ENCODE data around the gene ZFP14.
"Not testable (repeated sequence)": the region's sequence is repeated elsewhere in the genome, so short reads cannot be mapped to it uniquely, and the experiment has no call there.

Gene ZFP14

DNA sequence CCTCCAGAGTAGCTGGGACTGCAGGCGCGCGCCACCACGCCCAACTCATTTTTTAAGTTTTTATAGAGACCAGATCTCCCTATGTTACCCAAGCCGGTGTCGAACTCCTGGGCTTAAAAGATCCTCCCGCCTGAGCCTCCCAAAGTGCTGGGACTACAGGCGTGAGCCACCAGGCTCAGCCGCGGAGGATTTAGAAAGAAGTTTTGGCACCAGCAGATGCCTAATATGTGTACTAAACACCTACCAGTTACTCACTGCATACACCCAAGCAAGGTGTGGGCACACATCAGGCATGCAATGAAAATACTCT, 464 bp upstream of the ZFP14 start:
- Mint-ChIP-seq H3K9me3 (peaks cover 30% of the 10 kb centered on the region), H3K27me3 (ENCODE audit: low read depth) (no peaks in the 10 kb centered on the region), H3K36me3 (ENCODE audit: low read depth) (peaks cover 14% of the 10 kb centered on the region), H3K27ac (no peak overlapping the region), H3K4me3 (peak overlapping the region; percentile 87), H3K4me1 (ENCODE audit: low read depth) (peaks cover 8% of the 10 kb centered on the region)
- no peak for DNase-seq (ENCODE audit: low spot score)

DNA sequence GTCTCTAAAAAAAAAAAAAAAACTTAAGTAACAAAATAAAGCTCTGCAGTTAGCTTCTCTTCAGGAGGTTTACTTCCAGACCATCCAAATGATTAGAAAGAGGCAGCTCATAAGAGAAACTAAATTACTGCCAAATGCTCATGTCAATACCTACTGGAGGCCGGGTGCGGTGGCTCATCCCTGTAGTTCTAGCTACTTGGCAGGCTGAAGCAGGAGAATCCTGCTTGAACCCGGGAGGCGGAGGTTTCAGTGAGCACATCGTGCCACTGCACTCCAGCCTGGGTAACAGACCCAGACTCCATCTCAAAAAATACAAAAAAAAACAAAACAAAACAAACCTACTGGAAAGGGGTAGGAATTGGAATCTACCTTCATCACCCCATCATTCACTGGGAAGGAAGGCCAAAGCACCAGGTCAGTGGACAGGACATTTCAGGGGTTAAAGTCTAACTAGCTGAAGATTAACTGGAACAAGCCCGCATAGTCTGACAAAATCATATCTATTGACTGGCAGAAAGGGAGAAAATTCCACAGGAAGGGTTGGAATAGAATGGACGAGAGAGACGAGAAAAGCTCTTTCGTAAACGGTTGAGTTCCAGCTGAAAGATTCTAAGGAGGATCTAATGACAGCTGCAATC, 1.3 kb downstream of the ZFP14 start:
- peaks cover 8% of the 10 kb centered on the region for H3K4me1 Mint-ChIP-seq (ENCODE audit: low read depth)
- peaks cover 30% of the 10 kb centered on the region for H3K9me3 Mint-ChIP-seq
- H3K4me3 Mint-ChIP-seq, result peak overlapping the region; percentile 87
- no peak overlapping the region for H3K27ac Mint-ChIP-seq
- H3K27me3 Mint-ChIP-seq (ENCODE audit: low read depth), result no peaks in the 10 kb centered on the region
- H3K36me3 Mint-ChIP-seq (ENCODE audit: low read depth), result peaks cover 14% of the 10 kb centered on the region
- DNase-seq (ENCODE audit: low spot score), result no peak

DNA sequence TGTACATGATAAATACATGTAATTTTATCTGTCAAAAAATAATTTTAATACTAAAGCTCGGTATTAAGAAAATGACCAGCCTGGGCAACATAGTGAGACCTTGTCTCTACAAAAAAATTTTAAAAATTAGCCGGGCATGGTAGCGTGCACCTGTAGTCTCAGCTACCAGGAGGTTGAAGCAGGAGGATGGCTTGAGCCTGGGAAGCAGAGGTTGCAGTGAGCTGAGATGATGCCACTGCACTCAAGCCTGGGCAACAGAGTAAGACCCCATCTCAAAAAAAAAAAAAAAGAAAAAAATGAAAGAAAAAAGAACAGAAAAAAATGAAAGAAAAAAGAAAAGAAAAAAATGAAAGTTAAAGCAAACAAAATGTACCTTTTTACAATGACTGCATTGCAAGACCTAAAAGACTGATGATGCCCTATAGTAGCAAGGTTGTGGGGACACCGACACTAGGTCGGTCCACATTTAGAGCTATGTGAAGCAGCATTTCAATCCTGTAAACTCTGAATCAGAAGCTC, 5.3 kb downstream of the ZFP14 start:
- no peak for DNase-seq (ENCODE audit: low spot score)
- H3K27me3 Mint-ChIP-seq (ENCODE audit: low read depth), result no peaks in the 10 kb centered on the region
- no peak overlapping the region for H3K27ac Mint-ChIP-seq
- H3K36me3 Mint-ChIP-seq (ENCODE audit: low read depth), result peaks cover 24% of the 10 kb centered on the region
- peaks cover 48% of the 10 kb centered on the region for H3K9me3 Mint-ChIP-seq
- peaks cover 8% of the 10 kb centered on the region for H3K4me1 Mint-ChIP-seq (ENCODE audit: low read depth)
- no peak overlapping the region for H3K4me3 Mint-ChIP-seq

DNA sequence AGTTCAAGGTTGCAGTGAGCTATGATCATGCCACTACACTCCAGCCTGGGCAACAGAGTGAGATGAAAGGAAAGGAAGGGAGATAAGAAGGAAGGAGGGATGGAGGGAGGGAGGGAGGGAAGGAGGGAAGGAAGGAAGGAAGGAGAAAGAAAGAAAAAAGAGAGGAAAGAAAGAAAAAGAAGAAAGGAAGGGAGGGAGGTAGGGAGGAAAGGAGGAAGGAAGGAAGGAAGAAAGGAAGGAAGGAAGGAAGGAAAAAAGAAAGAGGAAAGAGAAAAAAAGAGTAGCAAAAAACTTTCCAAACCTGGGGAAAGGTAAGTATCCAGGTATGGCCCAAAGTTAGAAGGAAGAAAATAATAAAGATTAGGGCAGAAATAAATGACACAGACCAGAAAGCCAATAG, 7.1 kb downstream of the ZFP14 start:
- H3K36me3 Mint-ChIP-seq (ENCODE audit: low read depth), result peaks cover 37% of the 10 kb centered on the region
- no peak overlapping the region for H3K27ac Mint-ChIP-seq
- H3K4me1 Mint-ChIP-seq (ENCODE audit: low read depth), result no peaks in the 10 kb centered on the region
- H3K4me3 Mint-ChIP-seq, result no peak overlapping the region
- no peaks in the 10 kb centered on the region for H3K27me3 Mint-ChIP-seq (ENCODE audit: low read depth)
- no peak for DNase-seq (ENCODE audit: low spot score)
- H3K9me3 Mint-ChIP-seq, result peaks cover 54% of the 10 kb centered on the region

DNA sequence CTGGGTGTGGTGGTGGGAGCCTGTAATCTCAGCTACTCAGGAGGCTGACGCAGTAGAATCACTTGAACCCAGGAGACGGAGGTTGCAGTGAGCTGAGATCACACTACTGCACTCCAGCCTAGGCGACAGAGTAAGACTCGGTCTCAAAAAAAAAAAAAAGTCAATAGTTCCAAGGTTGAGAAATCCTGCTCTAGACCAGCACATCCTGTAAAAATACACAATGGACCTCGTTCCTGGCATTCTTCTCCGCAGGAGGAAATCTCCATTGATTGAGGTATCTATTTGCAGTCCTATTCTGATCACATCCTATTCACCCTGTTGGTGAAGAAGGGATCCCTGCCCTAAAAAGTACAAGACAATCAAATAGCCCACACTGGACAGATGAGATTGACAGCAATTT, 15.2 kb downstream of the ZFP14 start:
- Mint-ChIP-seq H3K9me3 (peaks cover 47% of the 10 kb centered on the region), H3K27ac (no peak overlapping the region), H3K27me3 (ENCODE audit: low read depth) (no peaks in the 10 kb centered on the region), H3K36me3 (ENCODE audit: low read depth) (peaks cover 71% of the 10 kb centered on the region), H3K4me1 (ENCODE audit: low read depth) (no peaks in the 10 kb centered on the region), H3K4me3 (no peak overlapping the region)
- DNase-seq (ENCODE audit: low spot score), result no peak

DNA sequence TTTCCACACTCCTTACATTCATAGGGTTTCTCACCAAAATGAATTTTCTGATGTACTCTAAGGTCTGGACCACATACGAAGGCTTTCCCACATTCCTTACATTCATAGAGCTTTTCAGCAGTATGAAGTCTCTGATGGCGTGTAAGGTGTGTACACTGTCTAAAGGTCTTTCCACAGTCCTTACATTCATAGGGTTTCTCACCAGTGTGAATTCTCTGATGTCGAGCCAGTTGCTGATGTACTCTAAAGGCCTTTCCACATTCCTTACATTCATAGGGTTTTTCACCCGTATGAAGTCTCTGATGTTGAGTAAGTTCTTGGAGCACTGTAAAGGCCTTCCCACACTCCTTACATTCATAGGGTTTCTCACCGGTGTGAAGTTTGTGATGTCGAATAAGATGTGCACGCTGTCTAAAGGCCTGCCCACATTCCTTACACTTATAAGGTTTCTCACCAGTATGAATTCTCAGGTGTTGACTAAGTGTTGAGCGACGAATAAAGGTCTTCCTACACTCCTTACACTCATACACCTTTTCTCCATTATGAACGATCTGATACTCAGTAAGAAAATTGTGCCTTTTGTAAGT, 38.1 kb downstream of the ZFP14 start:
- no peaks in the 10 kb centered on the region for H3K27me3 Mint-ChIP-seq (ENCODE audit: low read depth)
- H3K36me3 Mint-ChIP-seq (ENCODE audit: low read depth), result peaks cover 37% of the 10 kb centered on the region
- no peak for DNase-seq (ENCODE audit: low spot score)
- H3K4me1 Mint-ChIP-seq (ENCODE audit: low read depth), result no peaks in the 10 kb centered on the region
- H3K9me3 Mint-ChIP-seq, result peaks cover 76% of the 10 kb centered on the region
- no peak overlapping the region for H3K4me3 Mint-ChIP-seq
- H3K27ac Mint-ChIP-seq, result no peak overlapping the region

DNA sequence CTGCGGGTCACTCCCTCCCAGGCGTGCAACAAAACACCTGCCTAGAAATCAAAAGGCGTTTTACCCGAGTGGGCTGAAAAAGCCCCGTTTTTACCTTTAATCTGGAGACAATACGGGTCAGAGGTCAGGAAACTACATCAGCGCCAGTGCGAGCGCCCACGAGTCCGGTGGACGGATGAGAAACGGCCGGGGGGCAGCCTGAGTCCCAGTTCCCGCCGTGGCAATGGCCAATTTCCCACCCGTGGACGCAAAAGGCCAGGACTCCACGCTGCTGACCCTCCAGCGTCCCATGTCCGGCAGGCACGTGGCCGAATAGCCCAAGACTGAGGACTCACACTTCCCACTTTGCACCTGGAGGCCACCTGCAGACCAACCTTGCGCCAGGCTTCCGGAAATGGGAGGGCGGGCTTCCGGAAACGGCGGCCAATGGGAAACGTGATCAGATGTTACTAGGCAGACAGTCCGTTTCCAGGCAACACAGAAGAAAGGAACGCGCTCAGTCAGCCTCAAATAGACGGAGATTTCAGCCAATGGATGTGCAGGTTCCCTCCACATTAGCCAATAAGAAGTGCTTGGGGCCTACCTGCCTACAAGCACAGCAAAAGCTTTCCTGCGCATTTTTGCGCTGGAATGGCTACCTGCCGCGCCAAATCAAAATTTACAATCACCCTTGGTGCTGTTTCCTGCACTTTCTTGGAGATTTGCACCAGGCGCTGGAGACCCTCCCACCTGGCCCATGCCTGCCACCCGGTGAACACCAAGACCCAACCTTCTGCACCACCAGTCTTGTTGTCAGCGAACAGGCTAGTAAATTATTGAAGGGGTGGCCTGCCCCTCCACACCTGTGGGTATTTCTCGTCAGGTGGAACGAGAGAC, 47.4 kb downstream of the ZFP14 start:
- H3K36me3 Mint-ChIP-seq (ENCODE audit: low read depth), result peaks cover 5% of the 10 kb centered on the region
- H3K4me1 Mint-ChIP-seq (ENCODE audit: low read depth), result peaks cover 2% of the 10 kb centered on the region
- H3K4me3 Mint-ChIP-seq, result peak overlapping the region; percentile 64
- H3K27me3 Mint-ChIP-seq (ENCODE audit: low read depth), result no peaks in the 10 kb centered on the region
- peaks cover 65% of the 10 kb centered on the region for H3K9me3 Mint-ChIP-seq
- peak overlapping the region; percentile 17 for H3K27ac Mint-ChIP-seq
- DNase-seq (ENCODE audit: low spot score), result peak; percentile 42

DNA sequence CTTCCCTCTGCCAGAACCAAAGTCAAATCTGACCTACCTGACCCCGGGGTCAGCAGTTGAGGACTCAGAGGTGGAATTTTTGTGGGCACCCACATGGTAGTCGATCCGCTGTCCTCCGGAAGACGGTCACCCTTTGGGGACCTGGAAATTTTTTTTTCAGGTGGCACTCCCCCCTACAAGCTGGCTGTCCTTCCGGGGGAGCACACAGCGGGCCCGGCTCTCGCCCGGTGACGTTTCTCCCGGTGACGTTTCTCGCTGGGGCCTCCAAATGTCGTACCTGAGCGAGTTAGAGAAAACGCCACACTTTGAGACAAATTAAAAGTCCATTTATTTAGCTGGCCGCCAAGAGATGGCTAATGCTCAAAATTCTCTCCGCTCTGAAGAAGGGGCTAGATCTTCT, 48.8 kb downstream of the ZFP14 start:
- H3K27ac Mint-ChIP-seq, result no peak overlapping the region
- no peaks in the 10 kb centered on the region for H3K27me3 Mint-ChIP-seq (ENCODE audit: low read depth)
- peaks cover 2% of the 10 kb centered on the region for H3K4me1 Mint-ChIP-seq (ENCODE audit: low read depth)
- peaks cover 65% of the 10 kb centered on the region for H3K9me3 Mint-ChIP-seq
- no peak overlapping the region for H3K4me3 Mint-ChIP-seq
- H3K36me3 Mint-ChIP-seq (ENCODE audit: low read depth), result peaks cover 7% of the 10 kb centered on the region
- no peak for DNase-seq (ENCODE audit: low spot score)

DNA sequence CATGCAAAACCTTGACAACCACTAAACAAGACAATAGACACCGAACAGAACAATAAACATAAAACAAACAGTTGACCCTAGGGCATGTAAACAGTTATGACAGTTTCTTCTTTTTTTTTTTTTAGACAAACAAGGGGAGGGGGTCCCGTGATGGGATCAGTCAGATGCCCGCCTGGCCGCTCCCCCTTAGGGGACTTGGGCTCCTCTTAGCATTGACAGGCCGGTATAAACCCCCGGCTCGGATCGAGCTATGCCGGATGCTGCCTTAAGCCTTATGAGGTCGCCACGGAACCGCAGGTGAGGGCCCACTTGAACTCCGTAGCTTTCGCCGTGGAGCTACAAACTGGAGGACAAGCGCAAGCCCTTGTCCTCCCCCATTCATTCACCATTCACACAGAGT, 49.5 kb downstream of the ZFP14 start:
- H3K27me3 Mint-ChIP-seq (ENCODE audit: low read depth); DNase-seq (ENCODE audit: low spot score); H3K4me1 Mint-ChIP-seq (ENCODE audit: low read depth); H3K27ac Mint-ChIP-seq; H3K36me3 Mint-ChIP-seq (ENCODE audit: low read depth): not testable (repeated sequence)
- Mint-ChIP-seq H3K4me3 (peak overlapping the region; percentile 27), H3K9me3 (peaks cover 70% of the 10 kb centered on the region)

DNA sequence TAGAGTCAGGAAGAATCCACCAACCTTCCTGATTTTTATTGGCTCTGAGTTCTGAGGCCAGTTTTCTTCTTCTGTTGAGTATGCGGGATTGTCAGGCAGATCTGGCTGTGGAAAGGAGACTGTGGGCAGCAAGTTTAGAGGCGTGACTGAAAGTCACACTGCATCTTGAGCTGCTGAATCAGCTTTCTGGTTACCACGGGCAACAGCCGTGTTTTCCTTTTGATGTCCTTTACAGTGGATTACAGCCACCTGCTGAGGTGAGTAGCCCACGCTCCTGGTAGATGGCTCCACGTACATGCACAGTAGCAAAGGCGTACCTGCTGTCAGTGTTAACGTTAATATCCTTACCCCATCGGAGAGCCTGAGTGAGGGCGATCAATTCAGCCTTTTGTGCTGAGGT, 52.4 kb downstream of the ZFP14 start:
- H3K4me3 Mint-ChIP-seq; DNase-seq (ENCODE audit: low spot score); H3K27me3 Mint-ChIP-seq (ENCODE audit: low read depth); H3K4me1 Mint-ChIP-seq (ENCODE audit: low read depth); H3K36me3 Mint-ChIP-seq (ENCODE audit: low read depth); H3K27ac Mint-ChIP-seq: not testable (repeated sequence)
- H3K9me3 Mint-ChIP-seq, result peaks cover 71% of the 10 kb centered on the region

DNA sequence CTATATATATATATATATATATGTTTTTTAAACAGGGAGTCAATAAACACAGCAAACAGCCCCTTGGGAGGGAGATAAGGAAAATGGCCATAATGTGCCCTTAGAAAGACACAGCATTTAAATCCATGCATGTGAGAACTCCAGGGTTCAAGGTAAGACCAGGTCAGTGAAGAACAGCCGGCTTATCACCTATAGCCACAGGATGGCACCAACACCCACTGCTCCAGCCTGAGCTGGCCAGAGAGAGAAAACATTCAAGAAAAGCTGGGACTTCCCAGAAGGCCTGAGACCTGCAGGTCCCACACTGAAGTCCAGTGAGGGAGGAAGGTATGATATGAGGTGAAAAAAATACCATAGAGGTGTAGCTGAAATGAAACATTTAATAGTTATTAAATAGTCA, 63.8 kb downstream of the ZFP14 start:
- not testable (repeated sequence) for H3K36me3 Mint-ChIP-seq (ENCODE audit: low read depth); H3K27me3 Mint-ChIP-seq (ENCODE audit: low read depth); H3K4me1 Mint-ChIP-seq (ENCODE audit: low read depth); H3K27ac Mint-ChIP-seq; H3K4me3 Mint-ChIP-seq; DNase-seq (ENCODE audit: low spot score)
- peaks cover 17% of the 10 kb centered on the region for H3K9me3 Mint-ChIP-seq

DNA sequence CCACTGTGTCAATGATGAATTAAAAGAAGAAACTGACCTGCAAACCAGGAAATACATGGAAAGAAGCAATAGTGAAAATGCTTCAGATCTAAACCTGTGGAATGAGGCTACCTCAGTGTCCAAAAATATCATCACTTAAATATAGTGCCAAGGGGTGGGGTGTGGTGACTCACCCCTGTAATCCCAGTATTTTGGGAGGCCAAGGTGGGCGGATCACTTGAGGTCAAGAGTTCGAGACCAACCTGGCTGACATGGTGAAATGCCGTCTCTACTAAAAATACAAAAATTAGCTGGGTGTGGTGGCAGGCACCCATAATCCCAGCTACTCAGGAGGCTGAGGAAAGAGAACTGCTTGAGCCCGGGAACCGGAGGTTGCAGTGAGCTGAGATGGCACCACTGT, 64.9 kb downstream of the ZFP14 start:
- H3K4me3 Mint-ChIP-seq; H3K4me1 Mint-ChIP-seq (ENCODE audit: low read depth); H3K36me3 Mint-ChIP-seq (ENCODE audit: low read depth); H3K27me3 Mint-ChIP-seq (ENCODE audit: low read depth); H3K27ac Mint-ChIP-seq; DNase-seq (ENCODE audit: low spot score): not testable (repeated sequence)
- H3K9me3 Mint-ChIP-seq, result peaks cover 17% of the 10 kb centered on the region

DNA sequence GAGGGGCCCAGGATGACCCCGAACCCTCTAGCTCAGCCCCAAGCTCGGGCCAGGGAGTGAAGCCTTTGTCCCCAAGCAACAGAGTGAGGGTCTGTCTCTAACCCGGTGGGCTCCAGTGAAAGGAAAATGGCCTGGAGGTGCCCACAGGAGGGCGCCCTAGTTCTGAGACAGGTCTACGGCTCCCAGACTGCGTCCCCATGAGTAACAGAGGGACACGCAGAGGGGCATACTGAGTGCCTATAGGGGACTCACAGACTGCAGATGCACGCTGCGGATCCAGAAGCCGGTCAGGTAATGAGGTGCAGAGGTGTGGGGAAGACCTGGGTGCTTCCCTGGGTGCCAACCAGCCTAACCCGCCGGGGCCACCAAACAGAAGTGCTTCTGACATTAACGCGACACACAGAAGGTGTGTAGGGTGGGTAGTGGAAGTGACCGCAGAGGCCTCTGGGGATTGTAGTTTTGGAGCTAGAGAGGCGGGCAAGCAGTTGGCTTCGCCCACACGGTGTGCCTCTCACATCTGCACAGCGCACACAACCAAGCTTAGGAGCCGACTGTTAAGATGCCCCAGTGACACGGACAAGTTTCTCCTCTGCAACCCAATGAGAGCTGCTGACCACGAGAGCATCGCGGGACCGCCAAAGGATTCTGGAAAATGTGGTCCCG, 67.8 kb downstream of the ZFP14 start:
- H3K27me3 Mint-ChIP-seq (ENCODE audit: low read depth); H3K27ac Mint-ChIP-seq; H3K36me3 Mint-ChIP-seq (ENCODE audit: low read depth); H3K4me1 Mint-ChIP-seq (ENCODE audit: low read depth); DNase-seq (ENCODE audit: low spot score); H3K4me3 Mint-ChIP-seq: not testable (repeated sequence)
- H3K9me3 Mint-ChIP-seq, result peaks cover 12% of the 10 kb centered on the region

DNA sequence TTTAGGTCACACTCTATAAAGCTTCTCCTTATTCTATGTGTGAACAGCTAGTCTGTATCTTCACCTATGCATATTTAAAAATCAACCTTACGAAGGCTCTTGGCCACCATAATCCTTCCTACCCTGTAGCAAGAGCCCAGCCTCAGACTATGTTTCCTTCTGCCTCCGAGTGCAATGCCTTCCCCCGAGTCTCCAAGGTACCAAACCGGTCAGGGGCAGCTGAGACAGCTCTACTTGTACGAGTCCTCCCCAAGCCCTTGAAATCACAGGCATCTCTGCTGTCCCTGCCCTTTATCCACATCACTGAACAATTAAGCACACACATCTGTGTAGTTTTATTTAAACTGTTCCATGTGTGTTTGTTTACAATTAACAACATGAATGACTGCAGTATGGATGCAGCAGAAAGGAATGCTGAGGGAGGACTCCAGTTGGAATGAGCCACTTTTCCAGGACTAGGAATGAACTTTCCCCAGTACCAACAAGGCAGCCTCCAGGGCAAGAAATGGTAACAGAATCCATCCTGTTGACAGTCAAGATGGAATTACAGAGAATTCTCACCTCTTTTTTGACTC, 68.5 kb downstream of the ZFP14 start:
- H3K9me3 Mint-ChIP-seq; H3K4me1 Mint-ChIP-seq (ENCODE audit: low read depth); H3K27ac Mint-ChIP-seq; DNase-seq (ENCODE audit: low spot score); H3K4me3 Mint-ChIP-seq; H3K36me3 Mint-ChIP-seq (ENCODE audit: low read depth); H3K27me3 Mint-ChIP-seq (ENCODE audit: low read depth): not testable (repeated sequence)
